HEK293 (cell line): ENCODE measurements around the gene KIAA1210.

Experiments
- CTCF ChIA-PET: fragments of 350-600 bp; formaldehyde crosslinking; extraction: SDS; loops from one replicate; lab custom pipeline; 2021; ENCODE audit warnings: antibody characterized with exemption; lab: Yijun Ruan, JAX
- POLR2A ChIA-PET: fragments of 300-600 bp; formaldehyde crosslinking; extraction: SDS; loops from one replicate; lab custom pipeline; 2020; ENCODE audit warnings: antibody characterized with exemption, inconsistent platforms; lab: Yijun Ruan, JAX
- H3K27ac ChIP-seq: fragments of 200-500 bp; sonication (Bioruptor generic); 2 replicates; pipeline ENCODE4 v1.5.1; 2014; ENCODE audit warnings: low read depth, low read length, control low read depth, inconsistent platforms; ENCODE audit errors: extremely low read depth
- H3K36me3 ChIP-seq, 2 experiments: fragments of 200-500 bp in 1 of 2; sonication (Bioruptor generic) in 1 of 2; 1 replicate in 1 of 2; 2 replicates in 1 of 2; pipeline ENCODE4 v1.5.1; 2014 to 2017; ENCODE audit warnings: inconsistent platforms in 2 of 2, low read length in 2 of 2; ENCODE audit not compliant: control insufficient read depth in 2 of 2, insufficient read depth in 1 of 2
- H3K4me1 ChIP-seq: fragments of 200-500 bp; sonication (Bioruptor generic); 2 replicates; pipeline ENCODE4 v1.5.1; 2014; ENCODE audit warnings: mild to moderate bottlenecking, low read length, inconsistent platforms; ENCODE audit not compliant: control insufficient read depth, insufficient read depth
- H3K4me3 ChIP-seq: 2 replicates; pipeline ENCODE4 v1.5.1; 2011; ENCODE audit warnings: low read depth, mild to moderate bottlenecking, control low read depth, low read length, moderate library complexity
- H3K9me3 ChIP-seq: fragments of 200-500 bp; sonication (Bioruptor generic); 2 replicates; pipeline ENCODE4 v1.5.1; 2014; ENCODE audit warnings: low read depth, low read length, inconsistent platforms; ENCODE audit not compliant: control insufficient read depth, insufficient read depth
- HOXC10 ChIP-seq: sonication (generic); formaldehyde crosslinking; IDR thresholded peaks from 2 replicates; pipeline ENCODE4 v1.8.1; 2023; ENCODE audit warnings: mild to moderate bottlenecking, missing genetic modification reagents
- KLF8 ChIP-seq: fragments of 450-650 bp; formaldehyde crosslinking; IDR thresholded peaks from 2 replicates; pipeline ENCODE4 v1.5.1; 2016; ENCODE audit warnings: missing biosample characterization, missing genetic modification characterization
- SCRT2 ChIP-seq: fragments of 450-650 bp; formaldehyde crosslinking; IDR thresholded peaks from 2 replicates; pipeline ENCODE4 v1.5.1; 2016; ENCODE audit warnings: missing biosample characterization, missing genetic modification characterization
- ZBTB20 ChIP-seq: fragments of 450-650 bp; formaldehyde crosslinking; IDR thresholded peaks from 2 replicates; pipeline ENCODE4 v1.5.1; 2016; ENCODE audit warnings: missing biosample characterization, missing genetic modification characterization
- ZFP69B ChIP-seq: fragments of 450-650 bp; formaldehyde crosslinking; IDR thresholded peaks from 2 replicates; pipeline ENCODE4 v1.5.1; 2016; ENCODE audit warnings: missing biosample characterization, missing genetic modification characterization
- ZNF202 ChIP-seq: fragments of 450-650 bp; formaldehyde crosslinking; IDR thresholded peaks from 2 replicates; pipeline ENCODE4 v1.5.1; 2016; ENCODE audit warnings: missing biosample characterization, missing genetic modification characterization, borderline replicate concordance
- ZNF266 ChIP-seq: fragments of 450-650 bp; formaldehyde crosslinking; IDR thresholded peaks from 2 replicates; pipeline ENCODE4 v1.5.1; 2016; ENCODE audit warnings: missing biosample characterization, missing genetic modification characterization, low read depth
- ZNF37A ChIP-seq: fragments of 450-650 bp; IDR thresholded peaks from 2 replicates; pipeline ENCODE4 v1.5.1; 2018; ENCODE audit warnings: missing biosample characterization, missing genetic modification characterization
- ZNF555 ChIP-seq: fragments of 450-650 bp; formaldehyde crosslinking; conservative IDR thresholded peaks from 2 replicates; pipeline ENCODE4 v1.5.1; 2017; ENCODE audit warnings: missing biosample characterization, mild to moderate bottlenecking, missing genetic modification characterization, inconsistent platforms
- ZNF600 ChIP-seq: fragments of 450-650 bp; formaldehyde crosslinking; IDR thresholded peaks from 2 replicates; pipeline ENCODE4 v1.5.1; 2016; ENCODE audit warnings: missing biosample characterization, missing genetic modification characterization
- ZNF707 ChIP-seq: fragments of 450-650 bp; formaldehyde crosslinking; IDR thresholded peaks from 2 replicates; pipeline ENCODE4 v1.5.1; 2016; ENCODE audit warnings: missing biosample characterization, missing genetic modification characterization
- TF ChIP-seq, protein P1 (sequence below): fragments of 450-650 bp; formaldehyde crosslinking; IDR thresholded peaks from 2 replicates; pipeline ENCODE4 v1.5.1; 2016; ENCODE audit warnings: missing biosample characterization, missing genetic modification characterization
- TF ChIP-seq, protein P2 (sequence below): fragments of 450-650 bp; formaldehyde crosslinking; IDR thresholded peaks from 2 replicates; pipeline ENCODE4 v1.5.1; 2017; ENCODE audit warnings: missing biosample characterization, missing genetic modification characterization
- TF ChIP-seq, protein P3 (sequence below): fragments of 450-650 bp; formaldehyde crosslinking; IDR thresholded peaks from 2 replicates; pipeline ENCODE4 v1.5.1; 2016; ENCODE audit warnings: missing biosample characterization, missing genetic modification characterization, low read depth
- TF ChIP-seq, protein P4 (sequence below): fragments of 450-650 bp; formaldehyde crosslinking; IDR thresholded peaks from 2 replicates; pipeline ENCODE4 v1.5.1; 2017; ENCODE audit warnings: missing biosample characterization, missing genetic modification characterization
- TF ChIP-seq, protein P5 (sequence below): fragments of 450-650 bp; formaldehyde crosslinking; IDR thresholded peaks from 2 replicates; pipeline ENCODE4 v1.5.1; 2016; ENCODE audit warnings: missing biosample characterization, missing genetic modification characterization, borderline replicate concordance

KIAA1210 gene

DNA sequence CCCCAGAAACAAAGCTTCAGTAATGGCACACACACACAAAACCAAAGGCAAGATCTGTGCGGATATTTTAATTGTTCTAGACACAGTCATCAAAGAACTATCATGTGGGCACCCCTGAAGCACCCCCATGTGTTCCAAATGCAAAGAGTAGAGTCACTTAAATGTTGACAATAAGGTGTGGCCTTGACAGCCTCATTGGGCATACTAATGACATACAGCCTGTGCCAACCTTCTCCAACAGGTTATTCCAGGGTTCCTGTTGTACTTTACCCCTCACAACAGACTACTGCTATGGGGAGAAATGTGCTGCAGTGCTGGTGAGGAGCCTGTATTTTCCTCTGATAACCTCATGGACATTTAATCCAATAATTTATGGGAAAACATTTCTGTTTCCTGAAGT lies 84.6 kb downstream of the KIAA1210 start (continued):
- TF ChIP-seq, protein P1, sequence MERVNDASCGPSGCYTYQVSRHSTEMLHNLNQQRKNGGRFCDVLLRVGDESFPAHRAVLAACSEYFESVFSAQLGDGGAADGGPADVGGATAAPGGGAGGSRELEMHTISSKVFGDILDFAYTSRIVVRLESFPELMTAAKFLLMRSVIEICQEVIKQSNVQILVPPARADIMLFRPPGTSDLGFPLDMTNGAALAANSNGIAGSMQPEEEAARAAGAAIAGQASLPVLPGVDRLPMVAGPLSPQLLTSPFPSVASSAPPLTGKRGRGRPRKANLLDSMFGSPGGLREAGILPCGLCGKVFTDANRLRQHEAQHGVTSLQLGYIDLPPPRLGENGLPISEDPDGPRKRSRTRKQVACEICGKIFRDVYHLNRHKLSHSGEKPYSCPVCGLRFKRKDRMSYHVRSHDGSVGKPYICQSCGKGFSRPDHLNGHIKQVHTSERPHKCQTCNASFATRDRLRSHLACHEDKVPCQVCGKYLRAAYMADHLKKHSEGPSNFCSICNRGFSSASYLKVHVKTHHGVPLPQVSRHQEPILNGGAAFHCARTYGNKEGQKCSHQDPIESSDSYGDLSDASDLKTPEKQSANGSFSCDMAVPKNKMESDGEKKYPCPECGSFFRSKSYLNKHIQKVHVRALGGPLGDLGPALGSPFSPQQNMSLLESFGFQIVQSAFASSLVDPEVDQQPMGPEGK (tag by site-specific recombination): no peak
- TF ChIP-seq KLF8 (tag by site-specific recombination) (no peak), ZNF202 (tag by site-specific recombination) (no peak)

DNA sequence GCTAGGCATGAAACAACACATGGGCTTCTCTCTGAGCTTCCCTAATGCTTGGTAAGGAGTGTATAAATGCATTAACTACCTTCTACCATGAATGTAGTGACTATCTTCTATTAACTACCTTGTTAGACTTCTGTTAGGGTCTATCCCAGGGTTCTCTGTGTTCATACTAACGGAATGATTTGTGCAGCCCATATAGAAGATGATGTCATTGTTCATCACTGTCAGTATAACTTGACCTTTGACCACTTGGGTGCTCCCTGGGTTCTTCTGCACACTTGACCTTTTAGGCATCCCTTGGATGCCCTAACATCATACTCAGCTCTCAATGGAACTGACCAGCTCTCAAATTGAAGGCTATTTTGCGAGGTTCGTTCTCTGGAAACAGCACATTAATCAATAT lies 85.6 kb downstream of the KIAA1210 start:
- POLR2A ChIA-PET: no interaction called here

DNA sequence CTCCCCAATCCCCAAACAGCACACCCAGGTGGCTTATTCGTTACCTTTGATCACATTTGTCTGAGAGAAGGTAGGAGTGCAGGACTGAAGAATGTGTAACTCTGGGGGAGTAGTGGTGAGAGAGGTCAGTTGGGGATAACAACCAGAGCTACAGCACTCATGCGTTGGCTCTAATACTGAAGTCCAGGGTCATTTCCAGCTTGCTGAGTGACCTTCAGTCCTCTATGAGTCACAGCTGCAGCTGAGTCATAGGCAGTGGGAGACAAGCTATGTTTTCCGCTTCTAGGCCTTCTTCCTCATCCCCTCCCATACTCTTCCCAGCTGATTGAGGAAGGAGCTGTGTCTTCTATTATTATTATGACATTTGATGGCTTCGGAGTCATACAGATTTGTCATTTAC lies 86.4 kb downstream of the KIAA1210 start:
- TF ChIP-seq ZNF555 (tag by site-specific recombination) (no peak), ZBTB20 (tag by site-specific recombination) (no peak), ZNF600 (tag by site-specific recombination) (no peak), ZNF707 (tag by site-specific recombination) (no peak)
- TF ChIP-seq, protein P2, sequence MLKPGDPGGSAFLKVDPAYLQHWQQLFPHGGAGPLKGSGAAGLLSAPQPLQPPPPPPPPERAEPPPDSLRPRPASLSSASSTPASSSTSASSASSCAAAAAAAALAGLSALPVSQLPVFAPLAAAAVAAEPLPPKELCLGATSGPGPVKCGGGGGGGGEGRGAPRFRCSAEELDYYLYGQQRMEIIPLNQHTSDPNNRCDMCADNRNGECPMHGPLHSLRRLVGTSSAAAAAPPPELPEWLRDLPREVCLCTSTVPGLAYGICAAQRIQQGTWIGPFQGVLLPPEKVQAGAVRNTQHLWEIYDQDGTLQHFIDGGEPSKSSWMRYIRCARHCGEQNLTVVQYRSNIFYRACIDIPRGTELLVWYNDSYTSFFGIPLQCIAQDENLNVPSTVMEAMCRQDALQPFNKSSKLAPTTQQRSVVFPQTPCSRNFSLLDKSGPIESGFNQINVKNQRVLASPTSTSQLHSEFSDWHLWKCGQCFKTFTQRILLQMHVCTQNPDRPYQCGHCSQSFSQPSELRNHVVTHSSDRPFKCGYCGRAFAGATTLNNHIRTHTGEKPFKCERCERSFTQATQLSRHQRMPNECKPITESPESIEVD (tag by site-specific recombination): no peak
- TF ChIP-seq, protein P3, sequence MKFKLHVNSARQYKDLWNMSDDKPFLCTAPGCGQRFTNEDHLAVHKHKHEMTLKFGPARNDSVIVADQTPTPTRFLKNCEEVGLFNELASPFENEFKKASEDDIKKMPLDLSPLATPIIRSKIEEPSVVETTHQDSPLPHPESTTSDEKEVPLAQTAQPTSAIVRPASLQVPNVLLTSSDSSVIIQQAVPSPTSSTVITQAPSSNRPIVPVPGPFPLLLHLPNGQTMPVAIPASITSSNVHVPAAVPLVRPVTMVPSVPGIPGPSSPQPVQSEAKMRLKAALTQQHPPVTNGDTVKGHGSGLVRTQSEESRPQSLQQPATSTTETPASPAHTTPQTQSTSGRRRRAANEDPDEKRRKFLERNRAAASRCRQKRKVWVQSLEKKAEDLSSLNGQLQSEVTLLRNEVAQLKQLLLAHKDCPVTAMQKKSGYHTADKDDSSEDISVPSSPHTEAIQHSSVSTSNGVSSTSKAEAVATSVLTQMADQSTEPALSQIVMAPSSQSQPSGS: no peak
- no peak overlapping the region for H3K4me3 ChIP-seq

More for the DNA sequence above, 85.6 kb downstream of the KIAA1210 start:
- H3K9me3 ChIP-seq: no peaks in the 10 kb centered on the region
- CTCF ChIA-PET: no interaction called here
- H3K36me3 ChIP-seq: no peaks in the 10 kb centered on the region
- H3K4me3 ChIP-seq: no peak overlapping the region
- no peaks in the 10 kb centered on the region for H3K4me1 ChIP-seq
- TF ChIP-seq, protein P3: peak; percentile 69
- no peak for TF ChIP-seq ZNF37A (tag by site-specific recombination)
- no peak overlapping the region for H3K27ac ChIP-seq

DNA sequence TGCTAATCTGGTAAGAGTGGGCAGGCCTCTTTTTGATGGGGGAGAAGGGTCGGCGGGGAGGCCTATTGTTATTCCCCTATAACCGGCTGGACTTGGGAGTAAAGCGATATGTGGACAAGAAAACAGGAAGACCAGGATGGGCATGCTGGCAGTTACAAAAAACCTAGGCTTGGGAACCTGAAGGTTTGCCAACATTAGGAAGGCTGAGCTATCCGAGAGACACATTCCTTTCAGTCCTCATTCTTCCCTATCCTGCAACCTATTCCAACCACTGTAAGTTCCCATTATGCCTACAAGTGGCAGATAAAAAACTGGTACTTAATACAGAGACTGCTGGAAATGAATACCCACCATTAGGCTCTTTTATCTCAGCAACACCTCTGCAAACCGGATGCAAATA lies 87.2 kb downstream of the KIAA1210 start:
- POLR2A ChIA-PET: no interaction called here
- CTCF ChIA-PET: interaction anchor here (0.6 kb wide), 1 partner anchor 149 kb away, joined by 4 read pairs; no protein-coding TSS in a partner anchor
- Histone ChIP-seq H3K9me3 (no peaks in the 10 kb centered on the region), H3K27ac (no peak overlapping the region), H3K4me1 (no peaks in the 10 kb centered on the region), H3K36me3 (no peaks in the 10 kb centered on the region), H3K4me3 (no peak overlapping the region)
- no peak for TF ChIP-seq HOXC10
- no peak for TF ChIP-seq ZFP69B (tag by site-specific recombination)
- TF ChIP-seq, protein P4, sequence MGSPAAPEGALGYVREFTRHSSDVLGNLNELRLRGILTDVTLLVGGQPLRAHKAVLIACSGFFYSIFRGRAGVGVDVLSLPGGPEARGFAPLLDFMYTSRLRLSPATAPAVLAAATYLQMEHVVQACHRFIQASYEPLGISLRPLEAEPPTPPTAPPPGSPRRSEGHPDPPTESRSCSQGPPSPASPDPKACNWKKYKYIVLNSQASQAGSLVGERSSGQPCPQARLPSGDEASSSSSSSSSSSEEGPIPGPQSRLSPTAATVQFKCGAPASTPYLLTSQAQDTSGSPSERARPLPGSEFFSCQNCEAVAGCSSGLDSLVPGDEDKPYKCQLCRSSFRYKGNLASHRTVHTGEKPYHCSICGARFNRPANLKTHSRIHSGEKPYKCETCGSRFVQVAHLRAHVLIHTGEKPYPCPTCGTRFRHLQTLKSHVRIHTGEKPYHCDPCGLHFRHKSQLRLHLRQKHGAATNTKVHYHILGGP (tag by site-specific recombination): no peak
- TF ChIP-seq, protein P5, sequence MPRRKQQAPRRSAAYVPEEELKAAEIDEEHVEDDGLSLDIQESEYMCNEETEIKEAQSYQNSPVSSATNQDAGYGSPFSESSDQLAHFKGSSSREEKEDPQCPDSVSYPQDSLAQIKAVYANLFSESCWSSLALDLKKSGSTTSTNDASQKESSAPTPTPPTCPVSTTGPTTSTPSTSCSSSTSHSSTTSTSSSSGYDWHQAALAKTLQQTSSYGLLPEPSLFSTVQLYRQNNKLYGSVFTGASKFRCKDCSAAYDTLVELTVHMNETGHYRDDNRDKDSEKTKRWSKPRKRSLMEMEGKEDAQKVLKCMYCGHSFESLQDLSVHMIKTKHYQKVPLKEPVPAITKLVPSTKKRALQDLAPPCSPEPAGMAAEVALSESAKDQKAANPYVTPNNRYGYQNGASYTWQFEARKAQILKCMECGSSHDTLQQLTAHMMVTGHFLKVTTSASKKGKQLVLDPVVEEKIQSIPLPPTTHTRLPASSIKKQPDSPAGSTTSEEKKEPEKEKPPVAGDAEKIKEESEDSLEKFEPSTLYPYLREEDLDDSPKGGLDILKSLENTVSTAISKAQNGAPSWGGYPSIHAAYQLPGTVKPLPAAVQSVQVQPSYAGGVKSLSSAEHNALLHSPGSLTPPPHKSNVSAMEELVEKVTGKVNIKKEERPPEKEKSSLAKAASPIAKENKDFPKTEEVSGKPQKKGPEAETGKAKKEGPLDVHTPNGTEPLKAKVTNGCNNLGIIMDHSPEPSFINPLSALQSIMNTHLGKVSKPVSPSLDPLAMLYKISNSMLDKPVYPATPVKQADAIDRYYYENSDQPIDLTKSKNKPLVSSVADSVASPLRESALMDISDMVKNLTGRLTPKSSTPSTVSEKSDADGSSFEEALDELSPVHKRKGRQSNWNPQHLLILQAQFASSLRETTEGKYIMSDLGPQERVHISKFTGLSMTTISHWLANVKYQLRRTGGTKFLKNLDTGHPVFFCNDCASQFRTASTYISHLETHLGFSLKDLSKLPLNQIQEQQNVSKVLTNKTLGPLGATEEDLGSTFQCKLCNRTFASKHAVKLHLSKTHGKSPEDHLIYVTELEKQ: no peak
- TF ChIP-seq ZNF266: no peak
- no peak for TF ChIP-seq SCRT2 (tag by site-specific recombination)

More for the DNA sequence above, 86.4 kb downstream of the KIAA1210 start:
- Histone ChIP-seq H3K36me3 (no peaks in the 10 kb centered on the region), H3K4me1 (no peaks in the 10 kb centered on the region), H3K27ac (no peak overlapping the region), H3K9me3 (no peaks in the 10 kb centered on the region)
- ChIA-PET CTCF (no interaction called here), POLR2A (no interaction called here)
